GM04504 (cell line): ENCODE data around the gene ADAMTSL3.
"Not testable (repeated sequence)": the region's sequence is repeated elsewhere in the genome, so short reads cannot be mapped to it uniquely, and the experiment has no call there.

Source experiments
- DNase-seq: peaks from one replicate; pipeline ENCODE4 v3.0.0-alpha.2; 2012; ENCODE audit warnings: low read depth

Gene ADAMTSL3

DNA sequence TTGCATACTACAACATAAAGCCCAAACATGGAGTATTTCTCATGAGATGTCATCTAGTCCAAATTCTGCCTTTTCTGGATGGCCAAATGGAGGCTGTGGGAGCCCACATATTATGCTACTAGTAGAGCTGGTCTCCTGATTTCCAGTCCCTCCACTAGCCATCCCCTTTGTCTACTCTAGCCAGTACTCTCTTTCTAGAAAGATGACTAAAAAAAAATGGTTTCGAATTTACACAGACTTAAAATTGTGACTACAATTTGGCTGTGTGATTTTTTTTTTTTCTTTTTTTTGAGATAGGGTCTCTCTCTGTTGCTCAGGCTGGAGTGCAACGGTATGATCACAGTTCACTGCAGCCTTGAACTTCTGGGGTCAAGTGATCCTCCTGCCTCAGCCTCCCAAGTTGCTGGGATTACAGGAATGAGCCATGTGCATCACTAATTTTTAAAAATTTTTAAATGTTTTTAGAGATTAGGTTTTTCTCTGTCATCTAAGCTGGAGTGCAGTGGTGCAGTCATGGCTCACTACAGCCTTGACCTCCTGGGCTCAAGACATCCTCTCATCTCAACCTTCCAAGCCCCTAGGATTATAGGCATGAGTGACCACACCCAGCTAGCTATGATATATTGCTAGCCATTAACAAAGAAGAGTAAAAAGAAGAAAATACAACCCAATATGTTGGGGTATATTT is 273.9 kb downstream of the ADAMTSL3 start:
- DNase-seq, result no peak

GRCh38 chr15:83928392-83928734 is 274.4 kb downstream of the ADAMTSL3 start:
- no peak for DNase-seq

- DNase-seq, result no peak
Observed at GRCh38 chr15:83928878-83929418, 275.0 kb downstream of the ADAMTSL3 start.

DNA sequence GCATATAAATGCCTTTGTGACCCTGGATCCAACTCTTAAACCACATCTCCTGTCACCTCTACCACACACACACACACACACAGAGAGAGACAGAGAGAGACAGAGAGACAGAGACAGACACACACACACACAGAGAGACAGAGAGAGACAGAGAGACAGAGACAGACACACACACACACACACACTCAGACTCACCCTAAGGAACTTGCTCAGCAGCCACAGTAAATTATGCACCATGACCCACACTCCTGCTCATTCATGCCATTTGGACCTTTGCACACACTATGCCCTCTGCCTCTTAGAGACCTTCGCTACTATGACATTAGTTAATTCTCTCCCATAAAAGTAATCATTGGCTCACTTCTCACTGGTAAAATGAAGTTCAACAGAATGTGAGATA is 275.7 kb downstream of the ADAMTSL3 start:
- DNase-seq, result no peak

GRCh38 chr15:83930392-83931212 is 276.7 kb downstream of the ADAMTSL3 start:
- no peak for DNase-seq

DNA sequence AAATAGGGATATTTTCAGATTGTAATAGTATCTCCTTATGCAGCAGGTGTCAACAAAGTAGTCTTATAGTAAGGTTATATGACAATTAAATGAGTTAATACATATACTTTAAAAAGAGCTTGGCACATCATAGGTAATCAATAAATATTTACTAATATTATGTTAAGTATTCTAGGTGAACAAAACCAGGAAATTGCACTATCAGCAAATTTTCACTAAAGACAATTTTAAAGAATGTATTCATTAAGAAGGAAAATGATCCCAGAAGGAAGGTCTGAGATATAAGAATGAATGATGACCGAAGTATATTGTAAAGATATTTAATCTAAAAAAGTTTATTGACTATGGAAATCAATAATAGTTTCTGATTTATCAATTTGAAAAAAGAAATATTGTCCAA is 281.9 kb downstream of the ADAMTSL3 start:
- DNase-seq, result no peak

GRCh38 chr15:83940136-83940535 is 286.2 kb downstream of the ADAMTSL3 start:
- no peak for DNase-seq

DNA sequence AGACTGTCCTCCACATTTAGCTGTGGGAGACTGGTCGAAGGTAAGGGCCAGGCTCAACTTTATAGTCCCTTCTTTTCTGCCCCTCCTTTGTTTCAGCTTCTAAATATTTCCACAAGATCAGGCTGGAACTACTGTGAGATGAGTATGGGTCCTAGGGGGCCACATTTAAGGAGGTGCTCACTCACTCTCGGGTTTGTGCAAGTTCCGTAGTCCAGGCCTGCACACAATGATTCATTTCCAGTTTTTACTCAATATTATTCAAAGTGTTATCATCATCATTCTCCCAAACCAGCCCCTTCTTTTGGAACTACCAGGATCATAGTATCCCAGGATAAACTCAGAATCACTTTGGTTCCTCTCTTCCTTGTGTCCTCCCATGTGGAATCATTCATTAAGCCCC is 289.1 kb downstream of the ADAMTSL3 start:
- no peak for DNase-seq

GRCh38 chr15:83943849-83944404 is 290.0 kb downstream of the ADAMTSL3 start:
- no peak for DNase-seq

DNA sequence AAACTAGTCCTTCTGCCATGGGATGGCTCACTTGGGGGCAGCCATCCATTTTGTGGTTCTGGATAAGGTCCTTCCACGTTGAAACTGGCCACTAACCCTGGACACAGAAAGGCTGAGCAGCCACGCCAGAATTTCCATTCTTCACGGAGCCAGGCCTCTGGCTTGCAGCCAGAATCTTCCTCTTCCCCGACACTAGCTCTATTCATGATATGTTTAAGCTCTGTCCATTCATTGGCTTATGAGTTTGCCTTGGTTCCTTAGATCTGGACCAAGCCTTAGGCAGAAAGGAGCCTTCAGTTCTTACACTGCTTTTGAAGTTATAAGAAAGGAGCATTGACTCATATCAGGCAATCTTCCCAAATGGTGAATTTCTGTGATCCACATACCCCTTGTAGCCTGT is 293.2 kb downstream of the ADAMTSL3 start:
- DNase-seq, result no peak

- no peak for DNase-seq
Observed at GRCh38 chr15:83954506-83954905, 300.6 kb downstream of the ADAMTSL3 start.

DNA sequence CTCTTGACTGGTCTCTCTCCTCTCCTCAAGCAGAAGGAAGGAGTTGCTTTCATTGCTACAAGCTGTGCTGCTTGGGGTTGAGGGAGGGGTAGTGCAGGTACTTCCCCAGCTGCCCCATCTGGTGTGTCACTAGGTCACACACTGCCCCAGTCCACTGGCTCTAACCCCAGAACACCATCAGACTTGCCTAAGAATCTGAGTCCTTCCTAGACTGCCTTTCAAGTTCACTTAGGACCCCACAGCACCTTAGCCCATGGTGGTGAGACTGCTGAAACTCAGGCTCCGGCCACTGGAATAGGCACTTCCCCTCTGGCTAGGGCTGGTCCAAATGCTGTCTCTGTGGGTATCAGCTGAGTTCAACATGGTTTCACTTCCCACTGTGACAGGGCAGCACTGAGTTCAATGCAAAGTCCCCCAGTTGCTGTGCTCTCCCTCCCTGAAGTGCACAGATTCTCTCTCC is 301.9 kb downstream of the ADAMTSL3 start:
- DNase-seq, result no peak

DNA sequence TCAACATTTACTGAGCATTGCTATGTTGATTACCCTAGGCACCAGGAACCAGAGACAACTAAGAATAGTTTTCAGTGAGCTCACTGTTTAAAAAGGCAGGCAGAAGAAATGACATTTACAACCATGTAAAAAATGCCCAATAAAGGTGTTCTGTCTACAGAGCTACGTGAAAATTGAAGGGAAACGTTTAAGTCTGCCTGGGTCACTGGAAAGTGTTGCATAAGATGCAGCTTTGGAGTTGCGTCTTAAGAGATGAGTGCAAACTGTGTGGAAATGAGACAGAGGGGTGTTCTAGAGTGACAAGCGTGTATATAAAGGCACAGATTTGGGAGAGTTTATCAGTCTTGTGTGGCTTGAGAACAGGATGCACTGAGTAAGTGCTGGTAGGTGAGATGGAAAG is 303.0 kb downstream of the ADAMTSL3 start:
- DNase-seq, result no peak

GRCh38 chr15:83959477-83959876 is 305.6 kb downstream of the ADAMTSL3 start:
- DNase-seq, result no peak

- no peak for DNase-seq
Observed at GRCh38 chr15:83960192-83960829, 306.4 kb downstream of the ADAMTSL3 start.

DNA sequence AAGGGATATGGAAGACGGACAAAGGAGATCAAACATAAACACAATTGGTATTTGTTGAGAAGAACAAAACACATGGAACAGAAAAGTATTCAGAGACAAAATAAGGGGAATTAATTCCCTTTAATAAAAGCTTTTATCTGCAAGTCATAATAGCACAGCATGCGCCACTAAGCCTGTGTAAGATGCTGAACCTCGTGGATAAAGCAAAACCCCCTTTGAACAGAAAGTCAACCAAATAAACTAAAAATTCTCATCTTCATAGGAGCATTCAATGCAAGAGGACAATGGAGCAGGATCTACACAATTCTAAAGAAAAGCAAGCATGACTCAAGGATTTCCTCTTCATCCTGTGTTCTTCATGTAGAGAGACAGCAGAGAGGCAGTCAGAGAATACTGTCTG is 307.4 kb downstream of the ADAMTSL3 start:
- no peak for DNase-seq

DNA sequence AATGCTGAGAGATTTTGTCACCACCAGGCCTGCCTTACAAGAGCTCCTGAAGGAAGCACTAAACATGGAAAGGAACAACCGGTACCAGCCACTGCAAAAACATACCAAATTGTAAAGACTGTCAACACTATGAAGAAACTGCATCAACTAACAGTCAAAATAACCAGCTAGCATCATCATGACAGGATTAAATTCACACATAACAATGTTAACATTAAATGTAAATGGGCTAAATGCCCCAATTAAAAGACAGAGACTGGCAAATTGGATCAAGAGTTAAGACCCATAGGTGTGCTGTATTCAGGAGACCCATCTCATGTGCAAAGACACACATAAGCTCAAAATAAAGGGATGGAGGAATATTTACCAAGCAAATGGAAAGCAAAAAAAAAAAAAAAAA is 311.0 kb downstream of the ADAMTSL3 start:
- not testable (repeated sequence) for DNase-seq

- no peak for DNase-seq
Observed at GRCh38 chr15:83970295-83970890, 316.5 kb downstream of the ADAMTSL3 start.

- no peak for DNase-seq
Observed at GRCh38 chr15:83971992-83972391, 318.1 kb downstream of the ADAMTSL3 start.

DNA sequence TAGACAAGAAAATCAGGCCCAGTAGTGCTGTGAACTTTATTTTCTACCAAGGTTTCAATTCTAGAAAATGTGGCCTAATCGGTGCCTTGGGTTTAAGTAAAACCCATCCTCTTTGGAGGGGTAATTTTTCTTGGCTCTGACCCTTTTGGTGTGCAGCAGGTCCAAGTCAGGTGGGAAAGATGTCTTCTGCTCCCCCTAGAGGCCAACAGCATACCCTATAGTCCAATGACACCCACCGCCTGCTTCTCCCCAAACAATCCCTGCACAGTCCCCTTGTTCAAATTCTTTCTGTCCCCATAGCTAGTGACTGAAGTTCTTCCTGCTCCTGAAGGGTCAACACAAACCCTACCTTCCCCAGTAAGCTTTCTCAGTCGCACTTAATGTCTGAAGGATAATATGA is 319.9 kb downstream of the ADAMTSL3 start:
- DNase-seq, result no peak

DNA sequence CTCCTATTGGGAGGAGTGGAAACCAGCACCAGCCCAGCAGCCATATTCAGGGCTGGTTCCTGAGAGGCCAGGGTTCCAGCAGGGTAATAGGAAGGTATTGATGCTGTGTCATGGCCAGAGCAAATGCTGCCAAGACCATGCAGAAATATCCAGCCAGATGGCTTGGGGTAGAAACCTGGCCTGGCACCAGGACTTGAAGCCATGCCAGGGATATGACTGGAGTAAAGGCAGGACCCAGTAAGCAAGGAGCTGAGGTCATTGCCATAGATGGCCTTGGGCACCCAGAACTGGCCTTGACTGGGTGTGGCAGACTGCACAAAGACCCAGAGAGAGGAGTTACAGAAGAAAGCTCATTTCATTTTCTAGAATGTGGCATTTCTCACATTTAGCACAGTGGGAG is 324.1 kb downstream of the ADAMTSL3 start:
- DNase-seq, result no peak

DNA sequence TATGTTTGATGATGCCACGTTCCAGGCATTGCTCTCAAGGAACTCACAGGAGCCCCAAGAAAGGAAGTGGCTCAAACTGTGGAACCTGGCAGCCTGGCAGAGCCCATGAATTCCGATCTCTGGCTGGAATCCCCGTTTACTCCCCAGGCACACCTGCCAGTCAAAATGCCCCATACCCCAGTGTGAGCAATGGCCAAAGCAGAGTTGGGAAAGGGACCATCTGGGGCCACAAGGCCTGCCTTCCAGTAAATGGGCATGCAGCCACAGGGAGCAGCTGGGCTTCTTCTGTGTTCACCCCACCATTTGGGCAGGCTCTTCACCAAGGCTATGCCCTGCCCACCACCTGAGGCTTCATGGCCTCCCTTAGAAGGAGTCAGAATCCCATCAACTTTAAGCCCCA is 324.7 kb downstream of the ADAMTSL3 start:
- DNase-seq, result no peak
